ENCODE data around the gene SLC51B.
"Not testable (repeated sequence)": the region's sequence is repeated elsewhere in the genome, so short reads cannot be mapped to it uniquely, and the experiment has no call there.

The SLC51B gene

DNA sequence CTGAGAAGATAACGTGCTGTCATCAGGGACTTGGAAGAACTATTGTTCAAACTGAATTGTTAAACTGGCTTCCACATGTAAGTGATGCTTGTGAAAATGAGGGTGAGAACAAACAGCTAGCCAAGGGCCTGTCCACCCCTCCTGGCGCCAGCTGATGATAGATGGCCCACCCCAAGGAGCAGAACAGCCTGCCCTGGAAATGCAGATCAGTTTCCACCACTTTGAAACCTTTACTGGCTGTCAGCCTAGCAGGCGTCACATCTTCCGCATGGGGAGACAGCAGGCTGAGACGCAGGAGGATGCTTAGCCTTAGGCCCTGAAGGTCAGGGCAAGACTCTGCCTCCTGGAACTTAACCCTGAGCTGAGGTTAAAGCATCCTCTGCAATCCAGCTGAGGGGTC lies 6.4 kb upstream of the SLC51B start:
- peaks cover 0 to 12% (median under 1%) of the 10 kb centered on the region in 5 donors for H3K4me1 ChIP-seq (ENCODE audit: control insufficient read depth in 5 of 5, insufficient read depth in 5 of 5, low read length in 5 of 5)
- no peak overlapping the region for H3K9ac ChIP-seq (ENCODE audit: low read length in 5 of 5)
- peaks cover 0 to 4% (median 0%) of the 10 kb centered on the region in 5 donors for H3K27me3 ChIP-seq (ENCODE audit: control insufficient read depth in 5 of 5, insufficient read depth in 4 of 5, low read length in 5 of 5)
- H3K27ac ChIP-seq (ENCODE audit: low read depth, low read length): no peak overlapping the region
- H3K9me3 ChIP-seq (ENCODE audit: control insufficient read depth in 5 of 5, low read length in 5 of 5): no peaks in the 10 kb centered on the region
- H3K36me3 ChIP-seq (ENCODE audit: control insufficient read depth in 5 of 5, insufficient read depth in 5 of 5, low read length in 5 of 5): no peaks in the 10 kb centered on the region
- H3K4me3 ChIP-seq (ENCODE audit: low read depth in 1 of 5, low read length in 5 of 5): no peak overlapping the region

GRCh38 chr15:65040461-65040860 lies 4.7 kb upstream of the SLC51B start:
- Histone ChIP-seq H3K27me3 (ENCODE audit: control insufficient read depth in 5 of 5, insufficient read depth in 4 of 5, low read length in 5 of 5) (peaks cover 0 to 4% (median 0%) of the 10 kb centered on the region in 5 donors), H3K36me3 (ENCODE audit: control insufficient read depth in 5 of 5, insufficient read depth in 5 of 5, low read length in 5 of 5) (no peaks in the 10 kb centered on the region), H3K27ac (ENCODE audit: low read depth, low read length) (no peak overlapping the region), H3K4me3 (ENCODE audit: low read depth in 1 of 5, low read length in 5 of 5) (no peak overlapping the region), H3K9ac (ENCODE audit: low read length in 5 of 5) (no peak overlapping the region), H3K9me3 (ENCODE audit: control insufficient read depth in 5 of 5, low read length in 5 of 5) (no peaks in the 10 kb centered on the region), H3K4me1 (ENCODE audit: control insufficient read depth in 5 of 5, insufficient read depth in 5 of 5, low read length in 5 of 5) (peaks cover 0 to 11% (median 0%) of the 10 kb centered on the region in 5 donors)

GRCh38 chr15:65041787-65042186 lies 3.4 kb upstream of the SLC51B start:
- Histone ChIP-seq H3K4me3 (ENCODE audit: low read depth in 1 of 5, low read length in 5 of 5) (no peak overlapping the region), H3K36me3 (ENCODE audit: control insufficient read depth in 5 of 5, insufficient read depth in 5 of 5, low read length in 5 of 5) (no peaks in the 10 kb centered on the region), H3K27ac (ENCODE audit: low read depth, low read length) (no peak overlapping the region), H3K9ac (ENCODE audit: low read length in 5 of 5) (no peak overlapping the region), H3K9me3 (ENCODE audit: control insufficient read depth in 5 of 5, low read length in 5 of 5) (no peaks in the 10 kb centered on the region), H3K4me1 (ENCODE audit: control insufficient read depth in 5 of 5, insufficient read depth in 5 of 5, low read length in 5 of 5) (peaks cover 0 to 11% (median 0%) of the 10 kb centered on the region in 5 donors), H3K27me3 (ENCODE audit: control insufficient read depth in 5 of 5, insufficient read depth in 4 of 5, low read length in 5 of 5) (peaks cover 0 to 4% (median 0%) of the 10 kb centered on the region in 5 donors)

- H3K4me3 ChIP-seq (ENCODE audit: low read depth in 1 of 5, low read length in 5 of 5): no peak overlapping the region
- H3K27ac ChIP-seq (ENCODE audit: low read depth, low read length): no peak overlapping the region
- H3K4me1 ChIP-seq (ENCODE audit: control insufficient read depth in 5 of 5, insufficient read depth in 5 of 5, low read length in 5 of 5): peaks cover 0 to 11% (median 0%) of the 10 kb centered on the region in 5 donors
- no peaks in the 10 kb centered on the region for H3K9me3 ChIP-seq (ENCODE audit: control insufficient read depth in 5 of 5, low read length in 5 of 5)
- no peaks in the 10 kb centered on the region for H3K36me3 ChIP-seq (ENCODE audit: control insufficient read depth in 5 of 5, insufficient read depth in 5 of 5, low read length in 5 of 5)
- no peak overlapping the region for H3K9ac ChIP-seq (ENCODE audit: low read length in 5 of 5)
- peaks cover 0 to 4% (median 0%) of the 10 kb centered on the region in 5 donors for H3K27me3 ChIP-seq (ENCODE audit: control insufficient read depth in 5 of 5, insufficient read depth in 4 of 5, low read length in 5 of 5)
These were observed 2.3 kb upstream of the SLC51B start for GRCh38 chr15:65042776-65043327.

- not testable (repeated sequence) for H3K27me3 ChIP-seq (ENCODE audit: control insufficient read depth in 5 of 5, insufficient read depth in 4 of 5, low read length in 5 of 5); H3K4me3 ChIP-seq (ENCODE audit: low read depth in 1 of 5, low read length in 5 of 5); H3K36me3 ChIP-seq (ENCODE audit: control insufficient read depth in 5 of 5, insufficient read depth in 5 of 5, low read length in 5 of 5); H3K9me3 ChIP-seq (ENCODE audit: control insufficient read depth in 5 of 5, low read length in 5 of 5); H3K27ac ChIP-seq (ENCODE audit: low read depth, low read length); H3K9ac ChIP-seq (ENCODE audit: low read length in 5 of 5)
- H3K4me1 ChIP-seq (ENCODE audit: control insufficient read depth in 5 of 5, insufficient read depth in 5 of 5, low read length in 5 of 5): peaks cover 0 to 13% (median 3%) of the 10 kb centered on the region in 5 donors
These were observed 969 bp upstream of the SLC51B start for GRCh38 chr15:65044218-65044617.

GRCh38 chr15:65048241-65048640 lies 3.1 kb downstream of the SLC51B start:
- Histone ChIP-seq H3K4me1 (ENCODE audit: control insufficient read depth in 5 of 5, insufficient read depth in 5 of 5, low read length in 5 of 5) (peaks cover 4 to 14% (median 10%) of the 10 kb centered on the region in 5 donors), H3K27me3 (ENCODE audit: control insufficient read depth in 5 of 5, insufficient read depth in 4 of 5, low read length in 5 of 5) (no peaks in the 10 kb centered on the region), H3K9me3 (ENCODE audit: control insufficient read depth in 5 of 5, low read length in 5 of 5) (no peaks in the 10 kb centered on the region), H3K27ac (ENCODE audit: low read depth, low read length) (no peak overlapping the region), H3K4me3 (ENCODE audit: low read depth in 1 of 5, low read length in 5 of 5) (no peak overlapping the region), H3K9ac (ENCODE audit: low read length in 5 of 5) (no peak overlapping the region), H3K36me3 (ENCODE audit: control insufficient read depth in 5 of 5, insufficient read depth in 5 of 5, low read length in 5 of 5) (no peaks in the 10 kb centered on the region)

DNA sequence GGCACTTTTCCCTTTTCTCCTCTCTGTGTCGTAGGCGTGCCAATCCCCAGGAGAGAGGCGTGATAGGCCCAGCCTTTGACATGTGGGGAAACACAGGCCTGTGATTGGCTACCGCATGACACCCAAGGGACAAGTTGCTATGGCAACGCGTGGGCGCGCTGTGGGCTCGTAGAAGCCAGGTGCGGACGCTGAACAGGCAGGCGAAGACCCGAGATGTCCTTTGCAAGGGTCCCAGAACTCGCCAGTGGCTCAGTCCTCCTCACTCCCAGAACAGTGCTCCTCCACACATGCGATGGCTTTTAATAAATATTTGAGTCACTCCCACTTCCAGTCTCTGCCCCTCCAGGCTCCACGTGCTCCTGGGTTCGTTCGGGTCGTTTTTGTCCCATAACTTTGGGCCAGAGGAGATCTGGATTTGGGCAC lies 4.2 kb downstream of the SLC51B start:
- H3K27ac ChIP-seq (ENCODE audit: low read depth, low read length): no peak overlapping the region
- peak overlapping the region in 1 of 5 donors; percentile 22 for H3K9ac ChIP-seq (ENCODE audit: low read length in 5 of 5)
- H3K27me3 ChIP-seq (ENCODE audit: control insufficient read depth in 5 of 5, insufficient read depth in 4 of 5, low read length in 5 of 5): no peaks in the 10 kb centered on the region
- peak overlapping the region; percentile 31 to 66 (median 43) for H3K4me3 ChIP-seq (ENCODE audit: low read depth in 1 of 5, low read length in 5 of 5)
- H3K36me3 ChIP-seq (ENCODE audit: control insufficient read depth in 5 of 5, insufficient read depth in 5 of 5, low read length in 5 of 5): peaks cover 0 to 3% (median 0%) of the 10 kb centered on the region in 5 donors
- no peaks in the 10 kb centered on the region for H3K9me3 ChIP-seq (ENCODE audit: control insufficient read depth in 5 of 5, low read length in 5 of 5)
- peaks cover 4 to 13% (median 10%) of the 10 kb centered on the region in 5 donors for H3K4me1 ChIP-seq (ENCODE audit: control insufficient read depth in 5 of 5, insufficient read depth in 5 of 5, low read length in 5 of 5)

- H3K9ac ChIP-seq (ENCODE audit: low read length in 5 of 5): no peak overlapping the region
- no peak overlapping the region for H3K4me3 ChIP-seq (ENCODE audit: low read depth in 1 of 5, low read length in 5 of 5)
- no peak overlapping the region for H3K27ac ChIP-seq (ENCODE audit: low read depth, low read length)
- H3K9me3 ChIP-seq (ENCODE audit: control insufficient read depth in 5 of 5, low read length in 5 of 5): no peaks in the 10 kb centered on the region
- peaks cover 5 to 15% (median 10%) of the 10 kb centered on the region in 5 donors for H3K4me1 ChIP-seq (ENCODE audit: control insufficient read depth in 5 of 5, insufficient read depth in 5 of 5, low read length in 5 of 5)
- no peaks in the 10 kb centered on the region for H3K27me3 ChIP-seq (ENCODE audit: control insufficient read depth in 5 of 5, insufficient read depth in 4 of 5, low read length in 5 of 5)
- peaks cover 0 to 3% (median 0%) of the 10 kb centered on the region in 5 donors for H3K36me3 ChIP-seq (ENCODE audit: control insufficient read depth in 5 of 5, insufficient read depth in 5 of 5, low read length in 5 of 5)
These were observed 5.1 kb downstream of the SLC51B start for GRCh38 chr15:65050270-65050669.

GRCh38 chr15:65051266-65051665 lies 6.1 kb downstream of the SLC51B start:
- peaks cover 0 to 3% (median 0%) of the 10 kb centered on the region in 5 donors for H3K36me3 ChIP-seq (ENCODE audit: control insufficient read depth in 5 of 5, insufficient read depth in 5 of 5, low read length in 5 of 5)
- no peak overlapping the region for H3K4me3 ChIP-seq (ENCODE audit: low read depth in 1 of 5, low read length in 5 of 5)
- peaks cover 7 to 18% (median 10%) of the 10 kb centered on the region in 5 donors for H3K4me1 ChIP-seq (ENCODE audit: control insufficient read depth in 5 of 5, insufficient read depth in 5 of 5, low read length in 5 of 5)
- no peaks in the 10 kb centered on the region for H3K9me3 ChIP-seq (ENCODE audit: control insufficient read depth in 5 of 5, low read length in 5 of 5)
- no peaks in the 10 kb centered on the region for H3K27me3 ChIP-seq (ENCODE audit: control insufficient read depth in 5 of 5, insufficient read depth in 4 of 5, low read length in 5 of 5)
- no peak overlapping the region for H3K9ac ChIP-seq (ENCODE audit: low read length in 5 of 5)
- no peak overlapping the region for H3K27ac ChIP-seq (ENCODE audit: low read depth, low read length)

DNA sequence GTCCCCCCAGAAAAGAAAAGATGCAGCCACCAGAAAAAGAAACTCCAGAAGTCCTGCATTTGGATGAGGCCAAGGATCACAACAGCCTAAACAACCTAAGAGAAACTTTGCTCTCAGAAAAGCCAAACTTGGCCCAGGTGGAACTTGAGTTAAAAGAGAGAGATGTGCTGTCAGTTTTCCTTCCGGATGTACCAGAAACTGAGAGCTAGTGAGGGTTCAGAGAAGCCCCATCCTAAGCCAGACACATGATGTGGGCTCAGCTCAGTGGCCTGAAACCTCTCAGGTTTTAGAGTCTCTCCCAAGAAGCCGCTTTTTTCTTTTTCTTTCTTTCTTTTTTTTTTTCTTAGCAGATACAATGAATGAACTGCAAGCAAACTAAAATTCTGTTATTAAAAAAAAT lies 7.8 kb downstream of the SLC51B start:
- H3K36me3 ChIP-seq (ENCODE audit: control insufficient read depth in 5 of 5, insufficient read depth in 5 of 5, low read length in 5 of 5): peaks cover 0 to 6% (median 0%) of the 10 kb centered on the region in 5 donors
- no peak overlapping the region for H3K4me3 ChIP-seq (ENCODE audit: low read depth in 1 of 5, low read length in 5 of 5)
- no peak overlapping the region for H3K9ac ChIP-seq (ENCODE audit: low read length in 5 of 5)
- H3K9me3 ChIP-seq (ENCODE audit: control insufficient read depth in 5 of 5, low read length in 5 of 5): no peaks in the 10 kb centered on the region
- H3K27ac ChIP-seq (ENCODE audit: low read depth, low read length): no peak overlapping the region
- H3K4me1 ChIP-seq (ENCODE audit: control insufficient read depth in 5 of 5, insufficient read depth in 5 of 5, low read length in 5 of 5): peaks cover 7 to 18% (median 10%) of the 10 kb centered on the region in 5 donors
- H3K27me3 ChIP-seq (ENCODE audit: control insufficient read depth in 5 of 5, insufficient read depth in 4 of 5, low read length in 5 of 5): no peaks in the 10 kb centered on the region
